ENCODE results near the gene EPB42.
A peak's percentile ranks its signal among the peaks of the same experiment; 100 is the strongest.

EPB42 gene

DNA sequence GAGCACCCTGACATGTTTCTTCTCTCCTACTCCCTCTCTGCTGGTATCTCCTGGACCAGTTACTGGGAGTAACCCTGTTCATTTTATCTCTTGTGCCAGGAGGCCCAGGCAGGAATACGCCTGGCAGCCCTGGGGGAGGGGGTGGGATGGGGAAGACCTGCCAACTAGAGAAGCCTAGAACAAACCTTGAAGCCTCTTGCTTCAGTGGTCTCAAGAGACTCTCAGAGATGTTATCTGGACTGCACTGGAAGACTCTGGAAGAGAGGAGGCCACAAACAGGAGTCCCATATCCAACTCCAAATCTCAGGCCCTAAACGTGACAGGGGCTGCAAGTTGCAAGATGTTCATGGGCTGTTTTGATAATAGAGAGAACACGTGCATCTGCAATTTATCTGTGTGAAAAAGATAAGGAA, at the start of gene EPB42:
Gene EPB42 (minus strand): TSS at position 28 of the 413 bp plus-strand sequence. CDS start 193 bp downstream, outside the sequence.
- peaks cover 5 to 9% of the 10 kb centered on the region in 2 donors for H3K27me3 Mint-ChIP-seq
- H3K4me3 Mint-ChIP-seq, result no peak within 1 kb of the TSS
- H3K4me1 Mint-ChIP-seq, result peaks cover 5 to 7% of the 10 kb centered on the region in 2 donors
- no peaks in the 10 kb centered on the region for H3K36me3 Mint-ChIP-seq
- DNase-seq (no peak), ATAC-seq (replicated peaks) (no peak)
- no peak within 1 kb of the TSS for H3K27ac Mint-ChIP-seq
- H3K9me3 Mint-ChIP-seq, result peaks cover 0 to 2% of the 10 kb centered on the region in 2 donors

DNA sequence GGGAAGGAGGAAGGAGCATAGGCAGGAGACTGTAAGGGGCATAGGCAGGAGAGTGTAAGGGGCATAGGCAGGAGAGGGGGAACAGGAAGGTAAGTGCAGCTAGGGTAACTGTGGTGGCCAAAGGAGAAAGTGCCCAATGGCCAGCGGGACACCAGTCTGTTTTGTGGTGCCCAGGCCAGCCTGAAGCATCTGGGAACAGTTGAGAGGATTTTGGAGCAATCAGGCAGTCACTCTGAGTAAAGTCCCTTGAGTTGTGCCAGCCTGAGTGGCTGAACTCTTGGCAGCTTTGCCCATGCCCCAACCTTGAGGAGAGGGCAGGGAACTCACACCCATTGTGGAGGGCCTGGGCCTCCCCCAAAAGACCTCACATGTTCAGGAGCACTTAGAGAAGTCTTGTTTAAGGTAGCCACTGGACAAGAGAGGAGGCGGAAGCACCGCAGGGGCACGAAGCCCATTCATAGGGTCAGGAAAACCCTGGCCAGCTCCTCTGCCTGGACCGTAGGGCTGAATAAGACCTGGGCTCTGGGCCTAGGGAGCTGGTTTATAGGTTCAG, 49.4 kb upstream of the EPB42 start:
- ATAC-seq (replicated peaks) (no peak), DNase-seq (no peak)
- H3K36me3 Mint-ChIP-seq, result peaks cover 0 to 6% of the 10 kb centered on the region in 2 donors
- H3K27me3 Mint-ChIP-seq, result no peaks in the 10 kb centered on the region
- peak overlapping the region; percentile 93 for H3K27ac Mint-ChIP-seq
- H3K4me3 Mint-ChIP-seq, result peak overlapping the region in 1 of 2 donors; percentile 43
- peaks cover 29 to 37% of the 10 kb centered on the region in 2 donors for H3K4me1 Mint-ChIP-seq
- peaks cover 0 to 6% of the 10 kb centered on the region in 2 donors for H3K9me3 Mint-ChIP-seq

DNA sequence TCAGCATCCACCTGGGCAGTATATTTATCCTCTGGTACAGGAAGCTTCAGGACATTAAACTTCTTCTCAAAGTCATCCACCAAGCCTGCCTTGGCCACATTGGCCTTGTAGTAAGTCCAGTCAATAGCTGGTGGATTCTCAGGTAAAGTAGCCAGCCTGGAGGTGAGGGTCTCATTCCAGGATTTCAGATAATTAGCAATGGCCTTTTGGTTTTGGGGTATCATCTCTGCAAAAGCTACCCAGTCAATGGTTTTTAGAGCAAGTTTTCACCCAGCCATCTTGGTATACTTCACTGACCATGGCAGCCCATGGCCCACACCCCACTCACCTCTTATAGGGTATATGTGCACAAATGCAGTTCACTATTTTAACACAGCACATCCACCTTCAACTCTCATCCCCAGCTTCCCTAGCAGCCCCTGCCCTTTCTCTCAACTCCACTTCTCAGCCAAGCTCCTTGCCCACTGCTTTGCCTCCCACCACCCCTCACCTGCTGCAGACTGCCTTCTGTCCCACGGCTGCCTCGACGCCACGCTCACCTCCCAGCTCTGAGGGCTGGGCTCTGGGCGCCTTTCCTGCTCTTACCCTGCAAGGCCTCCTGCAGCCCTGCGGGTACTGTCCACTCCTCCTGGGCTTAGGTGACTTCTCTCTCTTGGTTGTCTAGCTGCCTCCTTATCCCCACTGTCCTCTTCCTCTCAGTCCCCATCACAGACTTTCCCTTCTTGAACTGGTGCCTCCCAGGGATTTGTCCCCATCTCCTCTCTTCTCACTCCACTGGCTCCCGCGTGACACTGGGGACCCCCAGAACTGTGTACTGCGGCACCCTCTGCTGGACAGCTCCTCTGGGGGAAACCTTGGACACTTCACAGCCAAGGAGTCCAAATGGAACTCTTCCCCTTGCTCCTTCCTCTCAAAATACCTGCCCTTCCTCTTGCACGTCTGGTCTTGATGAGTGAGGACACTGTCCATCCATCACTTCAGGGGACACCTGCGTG, 47.6 kb upstream of the EPB42 start:
- H3K9me3 Mint-ChIP-seq, result peaks cover 0 to 6% of the 10 kb centered on the region in 2 donors
- ATAC-seq (replicated peaks) (no peak), DNase-seq (no peak)
- no peak overlapping the region for H3K27ac Mint-ChIP-seq
- H3K27me3 Mint-ChIP-seq, result no peaks in the 10 kb centered on the region
- peaks cover 0 to 6% of the 10 kb centered on the region in 2 donors for H3K36me3 Mint-ChIP-seq
- no peak overlapping the region for H3K4me3 Mint-ChIP-seq
- peaks cover 24 to 36% of the 10 kb centered on the region in 2 donors for H3K4me1 Mint-ChIP-seq

DNA sequence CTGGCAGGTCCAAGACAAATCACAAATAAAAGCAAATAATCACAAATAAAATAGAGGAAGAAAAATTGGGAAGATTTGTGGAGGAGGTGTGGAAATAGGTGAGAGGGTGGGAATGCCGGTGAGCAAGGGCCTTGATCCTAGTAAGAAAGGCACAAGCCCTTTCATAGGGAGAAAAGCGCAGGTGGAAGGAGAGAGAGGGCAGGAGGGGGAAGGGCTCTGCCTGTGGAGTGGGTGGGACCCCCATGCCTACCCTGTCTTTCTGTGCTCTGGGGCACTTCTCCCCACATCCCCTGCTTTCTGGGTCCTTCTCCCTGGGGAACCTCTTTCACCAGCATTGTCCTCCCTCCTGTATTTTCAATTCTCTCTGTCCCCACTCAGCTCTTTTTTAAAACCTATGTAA, 46.6 kb upstream of the EPB42 start:
- H3K4me3 Mint-ChIP-seq, result no peak overlapping the region
- no peaks in the 10 kb centered on the region for H3K27me3 Mint-ChIP-seq
- peaks cover 0 to 6% of the 10 kb centered on the region in 2 donors for H3K9me3 Mint-ChIP-seq
- H3K36me3 Mint-ChIP-seq, result peaks cover 0 to 6% of the 10 kb centered on the region in 2 donors
- DNase-seq (no peak), ATAC-seq (replicated peaks) (no peak)
- peaks cover 23 to 32% of the 10 kb centered on the region in 2 donors for H3K4me1 Mint-ChIP-seq
- no peak overlapping the region for H3K27ac Mint-ChIP-seq

DNA sequence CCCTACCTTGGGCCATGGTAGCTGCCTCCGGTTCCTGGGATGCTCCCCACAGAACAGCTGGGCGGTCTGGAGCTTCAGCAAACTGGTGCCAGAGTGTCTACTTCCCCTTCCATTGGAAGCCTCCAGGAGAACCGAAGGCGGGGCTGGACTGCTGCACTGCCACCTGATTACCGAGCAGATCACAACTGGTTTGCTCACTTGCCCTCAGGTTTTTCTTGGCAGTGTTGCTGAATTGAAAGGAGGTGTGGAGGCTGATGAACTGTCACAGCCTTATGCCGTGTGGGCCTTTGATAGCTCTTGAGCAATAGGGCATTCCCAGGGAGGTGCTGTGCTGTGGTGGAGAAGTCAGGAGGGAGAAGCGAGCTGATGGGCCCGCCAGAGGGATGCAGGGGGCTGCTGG, 46.0 kb upstream of the EPB42 start, which contains the start of gene TGM5:
Gene TGM5 (minus strand): TSS at position 95 of the 400 bp plus-strand sequence. CDS start 79 bp downstream, at position 16.
- no peak for ATAC-seq (replicated peaks)
- no peak within 1 kb of the TSS for H3K4me3 Mint-ChIP-seq
- H3K27ac Mint-ChIP-seq, result no peak within 1 kb of the TSS
- peaks cover 0 to under 1% of the 10 kb centered on the region in 2 donors for H3K36me3 Mint-ChIP-seq
- peaks cover 23 to 32% of the 10 kb centered on the region in 2 donors for H3K4me1 Mint-ChIP-seq
- H3K27me3 Mint-ChIP-seq, result no peaks in the 10 kb centered on the region
- DNase-seq, result no peak
- H3K9me3 Mint-ChIP-seq, result peaks cover 0 to 2% of the 10 kb centered on the region in 2 donors

DNA sequence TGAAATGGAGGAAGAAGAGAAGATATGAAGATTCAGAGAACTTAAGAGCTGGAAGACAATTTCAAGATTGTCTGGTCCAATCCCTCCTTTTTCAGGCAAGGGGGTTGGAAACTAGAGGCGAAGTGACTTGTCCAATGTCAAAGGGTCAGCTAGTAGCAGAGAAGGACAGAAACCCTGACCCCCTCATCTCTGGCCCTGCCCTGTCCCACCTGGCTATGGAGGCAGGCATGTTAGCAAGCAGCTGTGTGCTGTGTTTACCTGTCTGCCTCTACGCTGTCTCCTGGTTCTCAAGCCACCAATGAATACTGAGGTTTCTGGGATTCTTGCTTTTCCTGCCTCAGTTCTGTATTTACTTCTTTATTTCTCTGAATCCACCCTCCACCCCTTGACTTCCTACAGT, 45.6 kb upstream of the EPB42 start:
- H3K36me3 Mint-ChIP-seq, result no peaks in the 10 kb centered on the region
- peaks cover 0 to 1% of the 10 kb centered on the region in 2 donors for H3K9me3 Mint-ChIP-seq
- no peak for DNase-seq
- ATAC-seq (replicated peaks), result no peak
- peaks cover 25 to 32% of the 10 kb centered on the region in 2 donors for H3K4me1 Mint-ChIP-seq
- no peak overlapping the region for H3K27ac Mint-ChIP-seq
- H3K4me3 Mint-ChIP-seq, result no peak overlapping the region
- H3K27me3 Mint-ChIP-seq, result no peaks in the 10 kb centered on the region

DNA sequence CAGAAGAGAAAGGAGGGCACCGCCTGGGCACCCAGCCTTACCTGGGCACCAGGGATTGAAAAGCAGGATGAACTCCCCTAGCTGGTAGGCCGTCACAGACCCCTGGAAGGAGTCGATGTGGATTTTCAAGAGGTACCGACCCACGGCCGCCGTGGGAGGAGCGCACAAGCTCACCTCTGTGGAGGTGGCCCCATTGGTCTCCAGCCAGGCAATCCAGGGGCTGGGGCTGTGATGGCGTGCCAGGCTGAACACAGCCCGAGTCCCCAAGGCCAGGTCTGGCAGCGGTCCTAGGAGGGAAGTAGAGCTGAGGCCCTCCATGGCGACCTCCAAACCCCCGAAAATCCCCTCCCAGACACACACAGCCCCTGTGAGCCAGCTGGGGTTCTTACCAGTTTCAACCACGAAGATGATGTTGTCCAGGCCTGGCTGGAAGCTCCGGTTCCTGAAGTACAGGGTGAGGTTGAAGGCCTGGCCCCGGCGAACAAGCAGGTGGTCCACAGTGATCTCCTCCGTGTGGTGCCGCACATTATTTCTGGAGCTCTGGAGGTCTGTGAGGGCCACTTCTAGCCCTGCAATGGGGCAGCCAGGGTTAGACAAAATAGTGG, 39.3 kb upstream of the EPB42 start:
- Mint-ChIP-seq H3K9me3 (no peaks in the 10 kb centered on the region), H3K4me3 (no peak overlapping the region), H3K27ac (no peak overlapping the region), H3K4me1 (peaks cover 0 to 3% of the 10 kb centered on the region in 2 donors), H3K36me3 (no peaks in the 10 kb centered on the region), H3K27me3 (no peaks in the 10 kb centered on the region)
- ATAC-seq (replicated peaks), result no peak
- no peak for DNase-seq

DNA sequence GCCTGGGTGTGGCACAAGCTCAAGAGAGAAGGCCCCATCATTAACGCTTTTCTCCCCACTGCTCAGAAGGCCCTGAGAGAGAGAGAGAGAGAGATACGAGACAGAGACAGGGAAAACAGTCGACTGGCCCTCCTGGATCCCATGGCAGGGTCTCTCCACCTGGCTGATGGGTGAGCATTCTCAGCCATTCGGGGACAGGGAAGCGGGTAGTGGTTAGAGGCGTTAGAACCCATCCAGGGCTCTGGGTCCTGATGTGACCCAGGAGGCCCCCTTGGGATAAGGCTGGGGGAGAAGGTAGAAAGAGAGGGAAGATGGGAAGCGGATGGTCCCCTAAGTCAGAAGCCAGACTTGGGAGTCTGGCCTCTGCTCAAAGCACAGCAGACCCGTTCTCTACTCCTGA, 38.0 kb upstream of the EPB42 start:
- H3K27ac Mint-ChIP-seq, result no peak overlapping the region
- H3K9me3 Mint-ChIP-seq, result no peaks in the 10 kb centered on the region
- no peak overlapping the region for H3K4me3 Mint-ChIP-seq
- no peak for DNase-seq
- peaks cover 0 to 5% of the 10 kb centered on the region in 2 donors for H3K27me3 Mint-ChIP-seq
- H3K4me1 Mint-ChIP-seq, result peaks cover 10 to 11% of the 10 kb centered on the region in 2 donors
- ATAC-seq (replicated peaks), result no peak
- H3K36me3 Mint-ChIP-seq, result no peaks in the 10 kb centered on the region

DNA sequence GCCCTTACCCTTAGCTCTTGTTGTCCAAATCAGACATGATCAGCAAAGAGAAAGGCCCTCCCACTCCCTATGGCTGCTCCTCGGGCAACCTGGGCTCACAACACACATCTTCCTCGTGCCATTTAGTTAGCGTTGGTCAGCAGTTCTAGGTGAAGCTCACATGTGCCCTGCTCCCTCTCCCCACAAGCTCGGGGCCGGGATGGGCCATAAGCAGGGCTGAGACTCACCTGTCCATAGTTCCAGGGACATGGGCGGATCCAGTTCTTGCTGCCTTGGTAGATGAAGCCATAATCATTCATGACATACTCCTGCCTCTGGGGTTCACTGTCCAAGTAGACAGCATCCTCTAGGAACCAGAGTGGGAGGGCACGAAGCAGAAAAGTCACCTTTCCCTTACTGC, 35.5 kb upstream of the EPB42 start:
- Mint-ChIP-seq H3K4me1 (peaks cover 26 to 34% of the 10 kb centered on the region in 2 donors), H3K36me3 (no peaks in the 10 kb centered on the region), H3K27ac (no peak overlapping the region), H3K27me3 (peaks cover 0 to 5% of the 10 kb centered on the region in 2 donors), H3K4me3 (no peak overlapping the region), H3K9me3 (peaks cover 0 to 6% of the 10 kb centered on the region in 2 donors)
- DNase-seq (no peak), ATAC-seq (replicated peaks) (no peak)

DNA sequence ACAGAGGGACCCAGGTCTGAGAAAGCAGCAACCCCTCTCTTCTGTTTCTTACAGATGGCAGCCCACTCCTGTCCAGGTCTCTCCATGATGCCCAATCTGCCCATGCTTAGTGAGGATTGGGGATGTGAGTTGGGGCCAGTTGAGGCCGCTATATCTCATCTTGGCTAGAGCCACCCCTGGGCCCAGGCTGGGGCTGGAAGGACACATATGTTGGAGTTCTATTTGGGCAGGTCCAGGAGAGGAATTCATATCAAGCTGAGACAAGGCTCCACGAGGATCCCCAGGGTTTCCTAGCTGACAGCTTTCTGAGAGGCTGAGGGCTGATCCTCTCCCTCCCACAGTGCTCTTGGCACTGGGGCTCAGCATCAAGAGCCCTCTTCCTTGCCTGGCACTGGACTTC, 34.6 kb upstream of the EPB42 start:
- no peaks in the 10 kb centered on the region for H3K36me3 Mint-ChIP-seq
- no peak for ATAC-seq (replicated peaks)
- peaks cover 0 to 5% of the 10 kb centered on the region in 2 donors for H3K27me3 Mint-ChIP-seq
- no peak for DNase-seq
- peaks cover 31 to 43% of the 10 kb centered on the region in 2 donors for H3K4me1 Mint-ChIP-seq
- H3K9me3 Mint-ChIP-seq, result peaks cover 3 to 6% of the 10 kb centered on the region in 2 donors
- H3K27ac Mint-ChIP-seq, result no peak overlapping the region
- no peak overlapping the region for H3K4me3 Mint-ChIP-seq

DNA sequence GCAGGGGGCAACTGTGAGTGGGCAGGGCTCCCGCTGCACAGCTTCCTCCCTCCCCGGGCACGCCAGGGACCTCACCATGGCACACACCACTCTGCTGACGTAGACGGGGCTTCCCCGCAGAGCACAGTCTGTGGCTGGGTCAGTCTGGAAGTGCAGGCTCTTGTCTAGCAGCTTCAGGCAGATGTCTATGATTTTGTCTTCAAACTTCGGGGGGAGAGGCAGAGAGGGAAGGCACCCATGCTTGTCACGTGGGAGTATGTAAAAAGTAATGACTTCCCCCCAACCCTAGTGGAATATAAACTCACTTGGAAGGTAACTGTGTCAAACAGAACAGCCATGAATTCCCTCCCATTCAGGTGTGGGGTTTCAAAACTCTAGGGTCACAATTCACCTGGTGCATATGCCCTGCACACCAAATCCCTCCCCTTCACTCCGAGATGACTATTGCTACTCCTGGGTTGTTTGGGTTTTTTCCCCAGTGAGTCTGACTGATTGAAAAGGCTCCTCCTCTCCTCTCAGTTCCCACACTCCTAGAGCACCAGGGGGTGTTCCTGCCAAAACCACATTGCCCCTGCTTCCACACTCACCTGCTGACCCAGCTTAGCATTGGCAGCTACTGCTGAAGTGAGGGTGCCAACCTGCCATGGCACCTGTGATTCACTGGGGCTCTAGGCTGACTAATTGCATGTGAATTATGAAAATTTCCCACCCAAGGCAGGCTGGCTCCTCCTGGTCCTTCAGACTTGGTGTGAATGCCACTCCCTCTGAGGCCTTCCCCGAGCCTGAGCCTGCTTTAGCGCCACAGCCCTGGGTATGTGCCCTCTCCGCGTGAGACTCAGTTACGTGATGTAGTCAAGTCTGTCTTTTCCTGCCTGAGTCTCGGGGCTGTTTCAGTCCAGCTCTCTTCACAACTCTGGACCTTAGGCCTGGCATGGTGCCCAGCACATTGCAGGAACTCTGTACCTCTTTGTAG, 32.9 kb upstream of the EPB42 start:
- Mint-ChIP-seq H3K4me3 (peak overlapping the region; percentile 34 to 57), H3K9me3 (peaks cover 3 to 6% of the 10 kb centered on the region in 2 donors), H3K27me3 (peaks cover 0 to 5% of the 10 kb centered on the region in 2 donors), H3K36me3 (no peaks in the 10 kb centered on the region), H3K27ac (peak overlapping the region; percentile 72), H3K4me1 (peaks cover 45 to 57% of the 10 kb centered on the region in 2 donors)
- DNase-seq, result peak; percentile 56
- peak; percentile 69 to 74 for ATAC-seq (replicated peaks)

DNA sequence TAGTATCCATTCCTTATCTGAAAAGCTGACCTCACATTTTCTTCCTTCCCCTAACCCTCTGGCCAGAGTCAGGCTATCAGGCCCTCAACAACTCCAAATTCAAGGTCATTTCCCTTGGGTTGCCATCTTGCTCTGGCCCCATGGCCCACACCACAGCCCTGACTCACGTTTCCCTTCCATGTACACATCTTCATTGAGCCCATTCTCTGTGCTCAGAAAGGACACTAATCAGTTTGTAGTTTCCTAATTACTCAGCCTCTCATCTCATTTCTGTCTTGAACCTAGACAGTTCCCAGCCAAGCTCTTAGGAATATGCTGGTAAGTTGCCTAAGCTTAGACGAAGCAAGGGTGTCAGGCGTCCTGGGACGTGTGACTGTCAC, 31.0 kb upstream of the EPB42 start:
- Mint-ChIP-seq H3K4me3 (peak overlapping the region in 1 of 2 donors; percentile 42), H3K9me3 (peaks cover 3 to 6% of the 10 kb centered on the region in 2 donors), H3K27ac (peak overlapping the region; percentile 73), H3K4me1 (peaks cover 47 to 69% of the 10 kb centered on the region in 2 donors), H3K36me3 (no peaks in the 10 kb centered on the region), H3K27me3 (peaks cover 0 to 5% of the 10 kb centered on the region in 2 donors)
- DNase-seq (no peak), ATAC-seq (replicated peaks) (no peak)

DNA sequence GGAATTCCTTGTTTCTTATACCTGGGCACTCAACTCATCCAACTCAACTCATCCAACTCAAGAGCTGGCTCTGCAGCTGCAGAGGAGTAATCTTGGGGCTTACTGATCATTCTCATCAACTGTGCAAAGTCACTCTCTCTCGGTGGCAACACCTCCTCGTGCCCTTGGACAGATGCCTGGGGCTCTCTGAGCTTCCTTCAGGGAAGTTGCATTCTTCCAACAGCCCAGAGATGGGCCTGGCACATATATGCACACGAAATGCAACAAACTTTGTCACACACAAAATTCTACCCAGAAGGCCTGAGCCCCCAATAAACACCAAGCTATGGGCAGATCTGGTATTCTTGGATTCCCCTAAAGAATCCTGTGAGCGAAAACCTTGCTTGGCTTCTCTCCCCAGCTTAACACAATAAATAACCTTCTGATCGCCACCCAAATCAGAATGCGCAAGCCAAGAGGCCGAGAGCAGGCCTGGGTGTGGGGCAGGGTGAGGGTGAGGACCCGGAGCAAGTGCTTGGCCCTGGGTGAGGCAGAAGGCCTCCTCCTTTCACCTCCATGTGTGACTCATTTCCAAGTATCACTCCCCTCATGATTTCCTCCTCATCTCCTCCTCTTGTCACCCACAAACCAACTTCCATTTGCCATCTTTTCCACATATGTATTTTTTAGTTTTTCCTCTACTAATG, 30.5 kb upstream of the EPB42 start:
- Mint-ChIP-seq H3K9me3 (peaks cover 3 to 6% of the 10 kb centered on the region in 2 donors), H3K4me3 (peak overlapping the region in 1 of 2 donors; percentile 42), H3K27me3 (peaks cover 0 to 5% of the 10 kb centered on the region in 2 donors), H3K4me1 (peaks cover 47 to 69% of the 10 kb centered on the region in 2 donors), H3K27ac (peak overlapping the region; percentile 73), H3K36me3 (no peaks in the 10 kb centered on the region)
- no peak for DNase-seq
- ATAC-seq (replicated peaks), result no peak

Data from stimulated activated naive B cell treated with anti-CD40 and anti-IgM and Interleukin-4, amounts not matched to agents 10 μg/mL and 1 μg/mL and 100 μg/mL, for 72 hours (primary cell).